Measurements from ENCODE around the gene EIF4G3. TPM values are rescaled to one million over a fixed set of nuclear protein-coding genes. Genes with fewer than 3 reads are reported as not detected.
"Not testable (repeated sequence)": the region's sequence is repeated elsewhere in the genome, so short reads cannot be mapped to it uniquely, and the experiment has no call there.

EIF4G3 gene
- total RNA-seq, 1 donor, result 58.6 TPM

DNA sequence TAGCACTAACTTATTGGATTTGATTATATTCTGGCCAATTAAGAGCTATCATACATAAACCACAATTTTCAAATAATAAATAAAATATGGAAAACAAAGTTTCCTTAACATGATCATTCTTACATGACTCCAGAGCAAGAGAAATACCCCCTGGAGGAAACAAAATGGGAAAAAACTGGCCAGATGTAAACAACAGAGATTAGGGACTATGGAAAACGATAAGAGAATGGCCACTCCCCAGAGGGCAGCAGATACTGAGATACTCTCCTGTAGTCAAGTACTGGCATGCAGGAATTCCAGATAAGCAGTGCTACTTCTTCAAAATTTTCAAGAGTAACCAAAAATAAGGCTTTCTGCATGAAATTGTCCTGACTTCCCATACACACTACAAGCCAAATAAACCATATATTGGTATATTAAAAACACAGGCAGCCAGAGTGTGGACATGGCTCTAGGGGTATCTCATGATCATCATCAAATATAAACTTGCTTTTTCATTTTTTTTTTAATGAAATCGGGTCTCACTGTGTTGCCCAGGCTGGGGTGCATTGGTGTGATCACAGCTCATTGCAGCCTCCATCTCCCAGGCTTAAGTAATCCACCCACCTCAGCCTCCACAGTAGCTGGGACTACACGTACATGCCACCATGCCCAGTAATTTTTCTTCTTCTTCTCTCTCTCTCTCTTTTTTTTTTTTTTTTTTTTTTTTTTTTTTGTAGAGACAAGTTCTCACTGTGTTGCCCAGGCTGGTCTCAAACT lies 118.5 kb downstream of the EIF4G3 start:
- TF ChIP-seq CTCF (IDR thresholded peaks at IDR 0.05; ENCODE audit: insufficient read depth, low read length), result no peak
- DNase-seq (ENCODE audit: low read depth), result no peak
- H3K4me3 ChIP-seq (ENCODE audit: low read depth, low read length), result no peak overlapping the region

- DNase-seq (ENCODE audit: low read depth); H3K4me3 ChIP-seq (ENCODE audit: low read depth, low read length): not testable (repeated sequence)
Observed at GRCh38 chr1:21053189-21053928, 123.3 kb downstream of the EIF4G3 start.

DNA sequence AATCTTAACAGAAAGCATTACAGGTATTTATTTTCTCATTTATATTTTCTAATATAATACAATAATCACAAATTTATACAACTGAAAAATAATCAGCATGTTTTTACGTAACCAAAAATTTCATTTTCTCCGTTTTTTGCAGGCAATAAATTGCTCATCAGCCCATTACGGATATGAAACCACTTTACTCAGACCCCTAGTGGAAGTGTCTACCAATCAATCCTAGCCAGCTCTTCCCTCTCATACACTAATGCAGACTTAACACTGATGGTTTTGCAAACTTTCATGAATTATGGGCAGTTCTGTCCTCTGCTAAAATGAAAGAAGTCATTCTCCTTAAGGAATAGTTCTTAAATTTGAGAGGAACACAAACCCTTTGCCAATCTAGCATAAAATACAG lies 124.7 kb downstream of the EIF4G3 start:
- no peak overlapping the region for H3K4me3 ChIP-seq (ENCODE audit: low read depth, low read length)
- TF ChIP-seq CTCF (IDR thresholded peaks at IDR 0.05; ENCODE audit: insufficient read depth, low read length), result no peak
- DNase-seq (ENCODE audit: low read depth), result no peak

DNA sequence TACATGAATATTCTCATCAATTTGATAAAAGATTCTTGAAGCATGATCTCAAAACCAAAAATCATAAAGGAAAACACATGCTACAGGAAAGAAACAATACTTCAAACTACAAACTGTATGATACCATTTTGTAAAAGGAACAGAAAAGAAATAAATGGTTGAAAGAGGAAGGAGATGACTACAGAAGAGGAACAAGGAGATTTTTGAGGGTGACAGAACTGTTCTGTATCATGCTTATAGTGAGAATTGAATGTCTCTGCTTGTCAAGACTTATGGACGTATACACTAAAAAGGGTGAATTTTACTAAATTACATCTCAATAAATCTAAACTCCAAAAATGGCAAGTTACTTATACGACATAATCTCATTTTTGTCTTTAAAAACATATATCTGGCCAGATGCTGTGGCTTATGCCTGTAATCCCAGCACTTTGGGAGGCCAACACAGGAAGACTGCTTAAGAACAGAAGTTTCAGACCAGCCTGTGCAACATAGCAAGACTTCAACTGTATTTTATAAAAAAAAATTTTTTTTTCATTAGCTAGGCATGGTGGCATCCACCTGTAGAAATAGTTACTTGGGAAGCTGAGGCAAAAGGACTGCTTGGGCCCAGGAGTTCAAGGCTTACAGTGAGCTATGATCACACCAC lies 125.4 kb downstream of the EIF4G3 start:
- TF ChIP-seq CTCF (IDR thresholded peaks at IDR 0.05; ENCODE audit: insufficient read depth, low read length), result no peak
- H3K4me3 ChIP-seq (ENCODE audit: low read depth, low read length), result no peak overlapping the region
- DNase-seq (ENCODE audit: low read depth), result no peak

- TF ChIP-seq CTCF (IDR thresholded peaks at IDR 0.05; ENCODE audit: insufficient read depth, low read length), result no peak
- DNase-seq (ENCODE audit: low read depth), result peak; percentile 48
Observed at GRCh38 chr1:21050031-21050430, 126.7 kb downstream of the EIF4G3 start.

GRCh38 chr1:21048462-21048861 lies 128.2 kb downstream of the EIF4G3 start:
- no peak overlapping the region for H3K4me3 ChIP-seq (ENCODE audit: low read depth, low read length)
- TF ChIP-seq CTCF (IDR thresholded peaks at IDR 0.05; ENCODE audit: insufficient read depth, low read length), result no peak
- no peak for DNase-seq (ENCODE audit: low read depth)

More at GRCh38 chr1:21050031-21050430, 126.7 kb downstream of the EIF4G3 start:
- no peak overlapping the region for H3K4me3 ChIP-seq (ENCODE audit: low read depth, low read length)

DNA sequence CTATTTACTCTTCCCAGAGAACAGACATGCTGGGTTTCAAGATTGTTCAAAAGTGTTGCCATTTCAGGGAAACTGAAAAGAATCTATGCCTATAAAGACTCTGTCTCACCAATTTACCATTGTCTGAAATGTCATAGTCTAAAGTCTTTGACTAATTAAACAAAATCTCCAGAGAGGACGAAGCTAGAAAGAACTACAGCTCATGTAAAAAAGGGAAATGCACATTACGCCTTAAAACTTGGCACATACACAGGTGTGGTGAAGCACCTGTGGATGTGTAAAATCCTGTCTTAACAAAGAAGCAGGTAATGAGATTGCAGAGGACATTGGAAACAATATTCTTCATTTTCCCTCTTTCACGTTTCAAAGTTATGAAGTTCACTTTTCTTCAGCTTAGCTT lies 130.6 kb downstream of the EIF4G3 start:
- DNase-seq (ENCODE audit: low read depth), result no peak

More for the DNA sequence above, 130.6 kb downstream of the EIF4G3 start:
- no peak overlapping the region for H3K4me3 ChIP-seq (ENCODE audit: low read depth, low read length)
- no peak for TF ChIP-seq CTCF (IDR thresholded peaks at IDR 0.05; ENCODE audit: insufficient read depth, low read length)

Data from fibroblast of the aortic adventitia (primary cell).